Pulmonary artery endothelial cell (primary cell): Measurements from ENCODE around the gene TMED3. TPM values are rescaled to one million over a fixed set of nuclear protein-coding genes. Genes with fewer than 3 reads are reported as not detected.
A peak's percentile ranks its signal among the peaks of the same experiment; 100 is the strongest.
"Not testable (repeated sequence)": the region's sequence is repeated elsewhere in the genome, so short reads cannot be mapped to it uniquely, and the experiment has no call there.

Experiments used
- DNase-seq: peaks from one replicate; pipeline ENCODE4 v3.0.0-alpha.2; 2011; ENCODE audit warnings: low read depth, low spot score
- total RNA-seq: library from RNA; depleted of rRNA; stranded (reverse); fragments of >200 nt; gene quantifications from 2 replicates; pipeline ENCODE4 v1.2.3, GENCODE V29; 2014

TMED3 gene
- total RNA-seq, 1 donor from 2014 or later, result 221 TPM

DNA sequence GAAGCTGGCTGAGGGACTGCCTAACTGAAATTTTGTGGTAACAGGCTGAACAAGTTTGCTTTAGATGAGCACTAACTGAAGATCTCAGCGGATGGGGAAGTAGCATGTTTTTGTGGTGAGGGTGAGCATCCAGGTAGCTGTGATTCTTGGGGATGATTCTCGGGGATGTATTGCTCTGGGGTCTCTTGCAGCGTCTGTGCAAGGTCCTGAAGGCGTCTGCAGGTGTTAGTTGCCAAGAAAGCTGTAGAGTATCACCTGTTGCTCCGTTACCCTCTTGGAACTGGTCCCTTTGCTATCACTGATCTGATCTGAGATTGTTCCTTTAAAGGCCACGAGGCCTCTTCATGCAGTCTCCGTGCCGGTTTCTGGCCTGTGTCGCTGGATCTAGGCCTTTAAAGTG is 6.0 kb downstream of the TMED3 start:
- no peak for DNase-seq

DNA sequence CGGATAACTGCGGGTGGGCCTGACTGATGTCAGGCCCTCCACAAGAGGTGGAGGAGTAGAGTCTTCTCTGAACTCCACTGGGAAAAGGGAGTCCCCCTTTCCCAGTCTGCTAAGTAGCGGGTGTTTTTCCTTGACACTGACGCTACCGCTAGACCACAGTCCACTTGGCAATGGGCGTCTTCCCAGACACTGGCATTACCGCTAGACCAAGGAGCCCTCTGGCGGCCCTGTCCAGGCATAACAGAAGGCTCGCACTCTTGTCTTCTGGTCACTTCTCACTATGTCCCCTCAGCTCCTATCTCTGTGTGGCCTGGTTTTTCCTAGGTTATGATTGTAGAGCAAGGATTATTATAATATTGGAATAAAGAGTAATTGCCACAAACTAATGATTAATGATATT is 9.1 kb downstream of the TMED3 start:
- DNase-seq, result not testable (repeated sequence)

DNA sequence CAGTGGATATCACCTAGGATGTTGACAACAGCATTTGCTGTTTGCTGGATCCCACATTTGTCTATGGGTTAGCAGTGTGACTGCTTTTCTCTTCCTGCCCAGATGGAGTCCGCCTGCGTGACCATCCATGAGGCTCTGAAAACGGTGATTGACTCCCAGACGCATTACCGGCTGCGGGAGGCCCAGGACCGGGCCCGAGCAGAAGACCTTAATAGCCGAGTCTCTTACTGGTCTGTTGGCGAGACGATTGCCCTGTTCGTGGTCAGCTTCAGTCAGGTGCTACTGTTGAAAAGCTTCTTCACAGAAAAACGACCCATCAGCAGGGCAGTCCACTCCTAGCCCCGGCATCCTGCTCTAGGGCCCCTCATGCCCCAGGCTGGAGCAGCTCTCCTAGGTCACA is 11.0 kb downstream of the TMED3 start:
- no peak for DNase-seq

DNA sequence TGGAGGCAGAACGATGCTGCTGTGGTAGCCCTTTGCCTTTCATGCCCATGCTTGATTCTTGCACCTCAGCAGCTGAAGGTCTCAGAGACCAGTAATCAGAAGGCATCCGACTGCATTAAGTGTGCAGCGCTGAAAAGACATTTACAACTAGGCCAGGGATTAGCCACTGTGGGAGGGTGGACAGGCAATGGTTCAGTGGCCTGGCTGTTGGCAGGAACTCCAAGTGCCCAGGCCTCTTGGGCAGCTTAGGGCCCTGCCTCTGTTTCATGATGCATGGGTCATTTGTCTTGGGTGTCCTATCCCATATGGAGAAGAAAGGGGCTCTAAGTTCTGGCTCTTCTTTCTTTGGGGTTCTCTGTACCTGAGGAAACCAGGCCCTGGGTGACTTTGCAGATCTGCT is 11.4 kb downstream of the TMED3 start:
- DNase-seq, result no peak

DNA sequence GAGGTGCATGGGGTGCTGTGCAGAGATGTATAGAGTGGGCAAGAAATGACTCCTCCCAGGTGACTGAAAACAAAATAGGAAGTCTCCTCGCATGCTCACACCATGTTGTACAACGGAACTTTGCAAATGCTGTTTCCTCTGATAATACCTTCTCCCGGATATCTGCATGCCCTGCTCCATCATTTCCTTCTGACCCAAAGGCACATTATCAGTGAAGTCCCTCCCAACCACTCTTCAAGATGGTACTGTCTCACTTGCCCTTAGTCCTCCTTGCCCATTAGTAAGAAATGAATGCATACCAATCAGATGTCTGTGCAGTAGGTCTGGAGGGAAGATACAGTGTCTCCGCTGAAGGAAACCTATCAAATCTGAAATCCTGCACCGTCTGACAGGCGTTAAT is 12.0 kb downstream of the TMED3 start:
- peak; percentile 86 for DNase-seq

DNA sequence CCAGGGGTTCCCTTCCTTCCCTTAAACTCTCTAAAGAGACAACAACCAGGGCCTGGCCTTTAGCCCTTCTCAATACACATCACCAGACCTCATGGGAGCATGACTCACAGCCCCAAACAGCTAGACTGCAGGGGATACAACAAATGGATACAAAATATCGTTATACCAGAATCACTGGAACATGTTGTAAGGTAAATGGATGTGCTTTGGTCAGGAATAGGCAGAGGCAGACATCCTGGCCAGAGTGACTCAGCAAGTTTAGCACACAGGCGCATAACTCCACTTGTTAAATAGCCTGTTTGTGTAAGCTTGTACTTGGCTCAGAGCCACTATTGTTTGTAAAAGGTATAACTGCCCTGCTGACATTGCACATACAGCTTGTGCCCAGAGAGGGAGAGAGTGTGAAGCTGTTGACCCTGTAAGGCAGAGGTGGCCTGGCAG is 18.3 kb downstream of the TMED3 start:
- peak; percentile 57 for DNase-seq

DNA sequence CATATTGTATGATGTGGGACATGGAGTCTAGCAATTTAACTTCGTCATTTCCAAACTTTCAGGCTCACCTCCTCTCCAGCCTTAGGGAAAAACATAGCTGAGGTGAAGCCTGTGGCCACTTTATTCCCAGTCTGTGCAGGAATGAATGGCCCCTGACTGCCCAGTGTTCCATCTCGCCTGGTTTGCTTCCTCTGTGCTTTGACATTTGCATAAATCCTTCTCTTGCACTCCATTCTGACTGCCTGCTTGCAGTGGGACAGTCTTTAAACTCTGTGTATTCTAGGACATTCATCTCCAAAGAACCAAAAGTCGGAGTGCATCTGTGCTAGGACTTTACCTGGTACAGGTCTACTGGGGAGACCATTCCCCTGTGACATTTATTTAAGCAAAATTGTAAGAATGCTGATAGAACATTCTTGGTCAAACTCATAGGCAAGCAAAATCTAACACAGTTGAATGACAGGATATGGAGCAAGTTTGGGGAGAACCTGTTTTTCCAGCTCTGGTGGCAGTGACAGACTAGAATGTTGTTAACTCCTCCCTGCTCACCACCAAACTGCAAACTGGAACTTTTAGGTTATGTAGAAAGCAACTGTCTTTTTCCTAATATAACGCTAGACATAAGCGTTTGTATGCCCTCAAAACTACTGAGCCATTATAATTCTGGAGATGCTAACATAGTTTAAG is 22.1 kb downstream of the TMED3 start:
- DNase-seq, result no peak

DNA sequence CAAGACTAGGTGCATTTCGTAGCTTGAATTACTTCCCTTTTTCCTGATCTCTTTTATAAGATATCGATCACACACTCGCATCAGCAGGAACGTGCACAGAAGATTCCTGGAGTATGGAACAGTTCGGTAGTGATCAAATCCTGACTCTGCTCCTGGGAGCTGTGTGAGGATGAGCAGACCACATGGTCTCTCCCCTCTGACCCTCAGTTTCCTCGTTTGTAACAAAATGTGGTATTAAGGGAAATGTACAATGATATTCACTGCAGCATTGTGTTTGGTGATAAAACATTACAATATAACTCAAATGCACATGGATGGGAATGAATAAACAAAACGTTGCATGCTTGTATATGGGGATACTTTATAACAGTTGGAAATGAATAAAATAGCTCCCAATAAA is 26.7 kb downstream of the TMED3 start:
- no peak for DNase-seq

DNA sequence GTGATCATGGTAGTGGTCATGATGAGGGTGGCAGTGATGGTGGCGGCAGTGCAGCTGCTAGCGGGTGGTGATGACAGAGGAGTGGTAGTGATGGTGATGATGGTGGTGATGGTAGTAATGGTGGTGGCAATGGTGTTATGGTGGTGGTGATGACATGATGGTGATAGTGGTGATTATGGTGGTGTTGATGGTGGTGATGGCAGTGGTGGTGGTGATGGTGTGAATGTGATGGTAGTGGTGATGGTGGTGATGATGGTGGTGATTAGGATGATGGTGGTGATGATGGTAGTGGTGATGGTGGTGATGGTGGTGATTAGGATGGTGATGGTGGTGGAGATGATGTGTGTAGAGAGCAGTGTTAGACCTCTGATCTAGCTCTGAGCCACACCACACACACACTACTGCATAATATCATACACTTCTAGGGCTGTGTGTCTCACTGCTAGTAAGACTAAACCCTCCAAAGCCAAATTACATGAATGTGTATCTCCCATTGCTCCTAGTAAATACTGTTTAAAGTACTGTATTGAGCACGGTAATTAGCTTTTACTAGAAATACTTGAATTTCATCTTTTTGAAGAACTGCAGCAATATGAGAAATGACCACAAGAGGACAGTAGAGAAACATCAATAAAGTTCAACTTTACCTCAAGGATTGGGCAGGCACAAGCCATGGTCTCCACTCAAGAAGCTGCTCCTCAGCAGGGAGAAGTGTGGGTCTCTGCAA is 28.8 kb downstream of the TMED3 start:
- DNase-seq, result peak; percentile 5

DNA sequence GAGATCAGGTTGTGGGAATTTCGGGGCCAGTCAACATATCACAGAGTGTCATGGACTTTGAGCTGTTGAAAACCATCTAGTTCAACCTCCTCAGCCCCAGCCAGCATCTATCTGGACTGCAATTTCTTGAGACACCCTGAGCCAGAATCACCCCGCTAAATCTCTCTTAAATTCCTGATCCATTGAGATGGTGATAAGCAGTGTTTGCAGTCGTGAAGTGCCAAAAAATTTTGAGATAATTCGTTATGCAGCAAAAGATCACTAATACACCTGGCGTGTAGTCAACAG is 29.3 kb downstream of the TMED3 start:
- DNase-seq, result no peak

DNA sequence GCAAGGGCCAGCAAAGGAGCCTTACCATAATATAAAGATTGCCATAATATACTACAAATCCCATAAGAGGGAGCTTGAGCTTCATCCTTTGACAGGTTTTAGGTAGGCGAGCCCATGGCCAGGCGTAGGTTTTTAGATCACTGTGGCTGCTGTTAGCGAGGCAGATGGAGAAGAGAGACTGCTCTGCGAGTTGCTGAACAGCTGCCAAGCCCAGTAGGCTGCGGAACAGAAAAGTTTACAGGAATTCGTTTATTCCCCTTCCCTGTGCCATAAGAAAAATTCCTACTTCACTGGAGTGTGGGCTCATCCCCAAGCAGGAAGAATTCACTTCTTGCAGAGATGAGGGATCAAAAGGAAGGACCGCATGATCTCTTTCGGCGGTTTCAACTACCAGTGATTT is 30.5 kb downstream of the TMED3 start:
- no peak for DNase-seq

DNA sequence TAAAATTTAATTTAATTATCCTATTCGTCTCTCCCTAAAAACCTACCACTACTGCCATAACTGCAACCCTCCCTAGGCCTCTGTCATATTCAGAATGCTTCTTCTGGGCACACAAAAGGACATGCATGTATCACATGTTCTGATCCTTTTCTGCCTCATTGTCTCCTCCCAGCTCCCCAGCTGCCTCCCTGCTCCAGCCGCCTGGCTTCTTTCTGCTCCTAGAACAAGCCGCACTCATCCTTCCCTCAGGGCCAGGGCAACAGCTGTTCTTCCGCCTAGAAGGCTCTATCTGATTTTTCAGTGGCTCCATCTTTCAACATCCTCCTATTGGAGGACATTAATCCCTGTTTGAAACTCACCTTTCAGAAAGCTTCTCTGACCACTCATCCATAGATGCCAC is 38.6 kb downstream of the TMED3 start:
- no peak for DNase-seq

DNA sequence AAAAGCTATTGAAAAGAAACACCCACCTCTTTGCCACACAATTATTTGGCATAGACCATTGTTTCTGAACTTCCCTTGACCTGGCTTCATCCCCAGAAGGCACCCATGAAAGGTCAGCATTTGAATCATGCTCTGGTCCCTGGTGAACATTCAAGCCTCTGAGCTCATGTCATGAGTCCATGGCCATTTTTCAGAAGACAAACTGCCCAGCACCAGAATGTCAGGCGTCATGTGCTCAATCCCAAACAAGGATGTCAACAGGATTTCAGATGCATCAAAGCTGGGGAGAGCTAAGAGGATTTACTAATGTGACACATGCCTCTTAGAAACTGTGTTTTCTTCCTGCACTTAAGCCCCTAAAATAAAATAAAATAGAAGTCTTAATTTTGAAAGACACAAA is 41.3 kb downstream of the TMED3 start:
- DNase-seq, result no peak

DNA sequence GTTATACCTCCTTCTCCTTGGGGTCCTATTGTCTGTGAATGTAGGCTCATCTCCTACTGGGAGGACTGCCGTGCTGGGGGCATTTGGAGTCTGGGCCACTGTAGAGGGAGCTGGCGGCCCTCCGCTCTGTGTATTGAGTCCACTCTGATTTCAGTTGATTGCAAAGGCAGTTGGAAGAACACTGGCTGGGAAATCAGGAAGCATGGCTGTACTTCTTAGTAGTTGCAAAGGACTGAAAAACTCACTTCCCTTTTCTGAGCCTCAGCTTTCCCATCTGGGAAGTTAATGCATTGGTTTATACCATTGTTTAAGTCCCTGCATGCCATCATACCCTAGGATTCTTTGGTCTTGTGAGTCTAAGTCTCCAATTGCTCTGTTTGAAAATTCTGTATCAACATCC is 46.7 kb downstream of the TMED3 start:
- DNase-seq, result no peak

DNA sequence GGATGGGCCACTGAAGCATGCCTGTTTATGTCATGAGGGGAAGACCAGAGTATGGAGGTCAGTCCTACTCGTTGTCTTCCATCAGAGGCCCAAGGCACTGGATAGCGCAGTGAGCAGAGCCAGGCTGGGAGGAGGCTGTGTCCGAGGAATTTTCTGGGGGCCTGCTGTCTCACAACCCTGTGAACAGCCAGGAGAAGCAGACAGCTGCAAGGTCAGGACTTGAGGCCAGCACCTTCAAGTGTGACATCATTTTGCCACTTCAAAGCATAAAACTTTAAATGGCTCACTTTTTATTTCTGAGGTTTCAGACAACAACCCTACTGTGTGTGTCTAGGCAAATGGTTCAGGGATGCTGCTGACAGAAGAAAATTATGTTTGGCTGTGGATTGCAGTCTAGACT is 47.2 kb downstream of the TMED3 start:
- DNase-seq, result no peak

DNA sequence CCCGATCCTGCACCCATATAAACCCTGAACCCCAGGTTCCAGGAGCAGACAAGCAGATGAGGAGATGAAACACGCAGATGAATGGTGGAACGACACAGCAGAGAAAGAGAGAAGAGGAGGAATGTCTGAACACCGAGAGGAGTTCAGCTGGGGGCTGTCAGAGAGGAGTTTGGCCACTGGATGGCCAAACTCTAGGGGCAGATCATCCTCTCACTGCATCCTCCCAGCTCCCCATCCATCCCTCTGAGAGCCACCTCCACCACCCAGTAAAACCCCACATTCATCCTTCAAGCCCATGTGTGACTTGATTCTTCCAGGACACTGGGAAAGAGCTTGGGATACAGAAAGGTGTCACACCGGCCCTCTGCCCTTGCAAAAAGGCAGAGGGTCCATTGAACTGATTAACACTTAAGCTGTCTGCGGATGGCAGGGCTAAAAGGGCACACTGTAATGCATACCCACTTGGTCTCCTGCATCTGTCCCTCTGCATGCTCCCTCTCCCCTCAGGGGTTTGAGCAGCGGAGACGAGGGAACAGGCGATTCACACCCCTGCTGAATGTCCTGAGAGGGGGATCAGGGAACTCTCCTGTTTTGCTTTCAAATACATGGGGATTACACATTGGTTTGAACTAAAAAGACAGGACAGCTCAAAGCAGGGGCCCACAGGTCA is 53.8 kb downstream of the TMED3 start:
- DNase-seq, result no peak

DNA sequence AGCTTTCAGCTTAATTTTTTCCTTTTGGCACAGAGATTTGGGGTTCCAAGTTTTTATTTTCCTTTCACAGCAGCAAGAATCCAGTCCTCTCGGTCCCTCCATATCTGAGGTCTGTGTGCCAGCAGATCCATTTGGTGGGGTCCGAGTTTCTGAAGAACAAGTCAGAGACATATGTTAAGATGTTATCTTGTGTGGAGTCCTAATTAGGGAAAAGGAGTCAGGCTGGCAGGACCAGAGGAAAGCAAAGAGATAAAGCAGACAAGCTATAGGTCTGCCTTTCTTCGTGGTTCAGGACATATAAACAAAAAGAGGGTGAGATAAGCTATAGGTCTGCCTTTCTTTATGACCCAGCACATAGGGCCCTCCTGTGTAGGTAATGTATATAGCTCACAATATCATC is 54.9 kb downstream of the TMED3 start:
- no peak for DNase-seq

DNA sequence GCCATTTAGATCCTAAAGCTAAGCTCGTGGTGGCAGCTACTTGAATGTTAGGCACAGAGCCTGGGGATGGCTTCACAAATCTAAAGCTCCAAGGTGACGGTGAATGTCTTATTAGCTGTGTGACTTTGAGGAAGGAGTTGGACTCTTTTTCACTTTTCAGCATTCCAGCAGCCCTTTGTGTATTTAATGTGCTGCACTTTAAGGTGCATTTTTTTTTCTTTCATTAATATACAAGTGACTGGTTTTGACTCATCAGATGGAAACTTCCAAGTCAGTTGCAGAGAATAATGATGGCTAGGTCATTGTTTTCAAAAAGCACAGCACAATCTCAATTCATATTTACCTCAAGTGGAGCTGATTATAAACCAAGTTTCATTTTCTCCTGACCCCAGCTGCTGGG is 55.8 kb downstream of the TMED3 start:
- no peak for DNase-seq

DNA sequence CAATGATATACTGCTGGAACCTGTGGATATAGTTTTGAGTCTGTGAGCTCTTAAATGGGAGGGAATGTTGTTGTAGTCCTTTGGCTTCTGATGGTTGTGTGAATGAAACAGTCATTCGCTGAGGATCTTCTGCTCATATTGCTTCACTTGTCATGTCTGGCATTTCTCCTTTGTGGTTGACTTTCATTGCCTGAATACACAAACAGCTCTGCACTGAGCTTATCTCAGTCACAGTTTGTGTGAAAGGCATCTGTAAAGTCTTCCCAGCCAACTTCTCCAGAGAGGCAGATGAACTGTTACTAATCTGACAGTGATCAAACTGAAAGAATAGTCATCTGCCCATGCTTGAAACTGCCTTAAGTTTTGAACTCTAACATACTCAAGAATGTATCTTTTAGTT is 59.8 kb downstream of the TMED3 start:
- no peak for DNase-seq

DNA sequence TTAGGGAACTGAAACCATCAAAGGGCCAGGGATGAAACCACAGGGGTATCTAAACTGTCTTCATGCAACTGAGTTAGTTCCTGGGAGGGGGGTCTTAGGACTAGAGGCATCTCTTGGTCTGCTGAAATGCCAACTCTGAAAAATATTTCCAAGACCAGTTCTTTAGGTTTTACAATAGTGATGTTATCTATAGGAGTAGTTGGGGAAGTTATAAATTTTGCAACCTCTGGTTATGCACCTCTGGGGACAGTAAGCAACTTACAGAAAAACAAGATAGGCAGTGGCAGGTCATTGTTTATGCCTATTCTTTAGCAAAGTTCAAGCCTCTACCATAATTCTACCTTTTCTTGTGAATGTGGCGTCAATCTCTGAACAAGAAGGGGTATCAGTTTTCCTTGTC is 60.7 kb downstream of the TMED3 start:
- DNase-seq, result no peak

DNA sequence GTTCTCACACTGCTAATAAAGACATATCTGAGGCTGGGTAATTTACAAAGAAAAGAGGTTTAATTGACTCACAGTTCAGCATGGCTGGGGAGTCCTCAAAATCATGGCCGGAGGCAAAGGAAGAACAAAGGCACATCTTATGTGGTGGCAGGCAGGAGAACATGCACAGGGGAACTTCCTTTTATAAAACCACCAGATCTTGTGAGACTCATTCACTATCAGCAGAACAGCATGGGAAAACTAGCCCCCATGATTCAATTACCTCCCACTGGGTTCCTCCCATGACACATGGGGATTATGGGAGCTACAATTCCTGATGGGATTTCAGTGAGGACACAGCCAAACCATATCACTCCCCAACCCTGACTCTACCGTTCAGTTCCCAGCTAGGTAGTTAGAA is 61.5 kb downstream of the TMED3 start:
- no peak for DNase-seq
